A549 (cell line): ENCODE measurements around the gene NEK4. TPM values are rescaled to one million over a fixed set of nuclear protein-coding genes. Genes with fewer than 3 reads are reported as not detected.

Experiments used
- ATAC-seq, 2 experiments: fragments of 200-7000 bp in 1 of 2; fragments of >200 bp in 1 of 2; cut with Nextera tagmentation in 1 of 2; cut with Tn5 transposase in 1 of 2; 3 replicates each; pipeline versions ENCODE4 v1.8.0 to v1.9.1; 2018 to 2020; ENCODE audit warnings: mild to moderate bottlenecking in 1 of 2, moderate library complexity in 1 of 2
- CTCF ChIA-PET: fragments of 300-600 bp; sonication (Branson Sonifier 250); formaldehyde crosslinking; extraction: SDS; loops from one replicate; lab custom pipeline; 2021; ENCODE audit warnings: antibody characterized with exemption, inconsistent platforms; lab: Yijun Ruan, JAX
- POLR2A ChIA-PET: fragments of 350-600 bp; formaldehyde crosslinking; extraction: SDS; loops from one replicate; lab custom pipeline; 2021; ENCODE audit warnings: antibody characterized with exemption, inconsistent platforms; lab: Yijun Ruan, JAX
- DNase-seq, 2 experiments: peaks; one replicate each; pipeline versions ENCODE4 v3.0.0 to v3.0.0-alpha.2; 2011 to 2016; ENCODE audit warnings: low read depth in 1 of 2, low spot score in 1 of 2
- FAIRE-seq: peaks from 2 replicates; lab custom pipeline; 2011; peaks lifted over from hg19 to GRCh38; lab: Jason Lieb, UNC
- H3K27ac ChIP-seq, 2 experiments: fragments of >200 bp; sonication (Bioruptor Twin); formaldehyde crosslinking; 3 replicates each; pipeline ENCODE4 v1.5.1; 2016 to 2017
- H3K4me1 ChIP-seq: fragments of >200 bp; sonication (Bioruptor Twin); formaldehyde crosslinking; 3 replicates; pipeline ENCODE4 v1.6.1; 2016
- H3K4me2 ChIP-seq: fragments of >200 bp; sonication (Bioruptor Twin); formaldehyde crosslinking; 3 replicates; pipeline ENCODE4 v1.6.1; 2016
- H3K4me3 ChIP-seq: fragments of >200 bp; sonication (Bioruptor Twin); formaldehyde crosslinking; 3 replicates; pipeline ENCODE4 v1.5.1; 2016
- H3K9me3 ChIP-seq: fragments of >200 bp; sonication (Bioruptor Twin); formaldehyde crosslinking; 3 replicates; pipeline ENCODE4 v1.6.1; 2016
- CBX8 ChIP-seq: fragments of 200-600 bp; sonication (generic); IDR thresholded peaks from 2 replicates; pipeline ENCODE4 v1.6.1; 2016
- FOSB ChIP-seq: fragments of 250-450 bp; sonication (Bioruptor Pico); IDR thresholded peaks from 2 replicates; pipeline ENCODE4 v1.5.0; 2020; ENCODE audit warnings: mild to moderate bottlenecking, moderate library complexity
- FOSL2 ChIP-seq, 2 experiments: fragments of 450-650 bp in 1 of 2; fragments of >200 bp in 1 of 2; sonication (Bioruptor Twin) in 1 of 2; formaldehyde crosslinking; IDR thresholded peaks; 2 replicates each; pipeline versions ENCODE4 v1.5.0 to v1.6.1; 2016 to 2020; ENCODE audit warnings: mild to moderate bottlenecking in 1 of 2, moderate library complexity in 1 of 2
- GATA3 ChIP-seq: IDR thresholded peaks from 2 replicates; pipeline ENCODE4 v1.6.1; 2012; ENCODE audit warnings: borderline replicate concordance
- HDAC2 ChIP-seq: fragments of 200-600 bp; sonication (generic); IDR thresholded peaks from 2 replicates; pipeline ENCODE4 v1.6.1; 2016
- HEYL ChIP-seq: fragments of 250-450 bp; sonication (Bioruptor Pico); IDR thresholded peaks from 2 replicates; pipeline ENCODE4 v1.8.0; 2021; ENCODE audit warnings: mild to moderate bottlenecking, moderate library complexity
- HOXB13 ChIP-seq: fragments of 250-450 bp; sonication (Bioruptor Pico); IDR thresholded peaks from 2 replicates; pipeline ENCODE4 v1.5.0; 2020; ENCODE audit warnings: low read depth, mild to moderate bottlenecking, moderate library complexity
- KDM1A ChIP-seq: fragments of 200-600 bp; sonication (generic); IDR thresholded peaks from 2 replicates; pipeline ENCODE4 v1.6.1; 2016; ENCODE audit warnings: low read depth, mild to moderate bottlenecking
- MAFK ChIP-seq: fragments of 450-650 bp; IDR thresholded peaks from 2 replicates; pipeline ENCODE4 v1.6.1; 2014; ENCODE audit not compliant: partially characterized antibody
- NPAS2 ChIP-seq: fragments of 250-450 bp; sonication (Bioruptor Pico); IDR thresholded peaks from 2 replicates; pipeline ENCODE4 v1.8.0; 2022; ENCODE audit warnings: mild to moderate bottlenecking, moderate library complexity, borderline replicate concordance
- RCOR1 ChIP-seq: fragments of 150-350 bp; IDR thresholded peaks from 2 replicates; pipeline ENCODE4 v1.6.1; 2014; ENCODE audit warnings: antibody characterized with exemption, low read length, low read depth
- RNF2 ChIP-seq: fragments of 200-600 bp; sonication (generic); IDR thresholded peaks from 2 replicates; pipeline ENCODE4 v1.6.1; 2016; ENCODE audit warnings: low read depth, mild to moderate bottlenecking, antibody characterized with exemption, moderate library complexity, borderline replicate concordance
- WGBS: methylation state at CpG from one replicate; pipeline ENCODE4 v1.1.6; 2017; ENCODE audit errors: missing lambda C conversion rate; 5-methylcytosine and 5-hydroxymethylcytosine counted together
- polyA plus RNA-seq, 4 experiments: library from polyadenylated mRNA; depleted of rRNA in 3 of 4; stranded (reverse); fragments of >200 nt; fragmentation: RNase III in 1 of 4; extraction: RNeasy Plus Mini Kit Qiagen cat#74134 plus additional on column Dnase treatment in 1 of 4; gene quantifications; 2 replicates in 3 of 4; 3 replicates in 1 of 4; pipeline ENCODE4 v1.2.3, GENCODE V29; 2011 to 2017
- TF ChIP-seq, protein P1 (sequence below): fragments of >200 bp; sonication (Bioruptor Twin); formaldehyde crosslinking; IDR thresholded peaks from 3 replicates; pipeline ENCODE4 v1.5.1; 2016
- TF ChIP-seq, protein P2 (sequence below): IDR thresholded peaks from 2 replicates; pipeline ENCODE4 v1.6.1; 2012
- TF ChIP-seq, protein P3 (sequence below): fragments of 450-650 bp; IDR thresholded peaks from 2 replicates; pipeline ENCODE4 v1.6.1; 2014; ENCODE audit warnings: antibody characterized with exemption
- TF ChIP-seq, protein P4 (sequence below): fragments of 150-350 bp; IDR thresholded peaks from 2 replicates; pipeline ENCODE4 v1.6.1; 2014; ENCODE audit warnings: low read depth, mild to moderate bottlenecking, low read length

Gene NEK4
- polyA plus RNA-seq, 2 of the 4 experiments (the other 2 are of a cell fraction): 12.1 to 19.4 TPM

DNA sequence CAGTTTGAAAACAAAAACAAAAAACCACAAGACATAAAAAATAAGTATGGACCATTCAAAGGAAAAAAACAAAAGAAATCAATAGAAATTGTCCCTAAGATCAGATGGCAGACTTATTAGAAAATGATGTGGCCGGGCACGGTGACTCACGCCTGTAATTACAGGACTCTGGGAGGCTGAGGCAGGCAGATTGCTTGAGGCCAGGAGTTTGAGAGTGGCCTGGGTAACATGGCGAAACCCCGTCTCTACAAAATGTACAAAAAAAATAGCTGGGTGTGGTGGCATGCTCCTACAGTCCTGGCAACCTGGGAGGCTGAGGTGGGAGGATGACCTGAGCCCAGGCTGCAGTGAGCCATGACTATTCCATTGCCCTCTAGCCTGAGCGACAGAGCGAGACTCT is 48.2 kb downstream of the NEK4 start:
- no peak overlapping the region for H3K4me3 ChIP-seq
- POLR2A ChIA-PET: no interaction called here
- WGBS: 93% methylated on average over 7 of the region's 7 CpGs
- no peaks in the 10 kb centered on the region for H3K4me1 ChIP-seq
- CTCF ChIA-PET: no interaction called here
- no peaks in the 10 kb centered on the region for H3K9me3 ChIP-seq
- no peak for DNase-seq
- no peak overlapping the region for H3K27ac ChIP-seq
- no peak for FAIRE-seq
- no peak overlapping the region for H3K4me2 ChIP-seq
- TF ChIP-seq NPAS2 (CRISPR knock-in tag) (no peak), HDAC2 (no peak)
- TF ChIP-seq, protein P1, sequence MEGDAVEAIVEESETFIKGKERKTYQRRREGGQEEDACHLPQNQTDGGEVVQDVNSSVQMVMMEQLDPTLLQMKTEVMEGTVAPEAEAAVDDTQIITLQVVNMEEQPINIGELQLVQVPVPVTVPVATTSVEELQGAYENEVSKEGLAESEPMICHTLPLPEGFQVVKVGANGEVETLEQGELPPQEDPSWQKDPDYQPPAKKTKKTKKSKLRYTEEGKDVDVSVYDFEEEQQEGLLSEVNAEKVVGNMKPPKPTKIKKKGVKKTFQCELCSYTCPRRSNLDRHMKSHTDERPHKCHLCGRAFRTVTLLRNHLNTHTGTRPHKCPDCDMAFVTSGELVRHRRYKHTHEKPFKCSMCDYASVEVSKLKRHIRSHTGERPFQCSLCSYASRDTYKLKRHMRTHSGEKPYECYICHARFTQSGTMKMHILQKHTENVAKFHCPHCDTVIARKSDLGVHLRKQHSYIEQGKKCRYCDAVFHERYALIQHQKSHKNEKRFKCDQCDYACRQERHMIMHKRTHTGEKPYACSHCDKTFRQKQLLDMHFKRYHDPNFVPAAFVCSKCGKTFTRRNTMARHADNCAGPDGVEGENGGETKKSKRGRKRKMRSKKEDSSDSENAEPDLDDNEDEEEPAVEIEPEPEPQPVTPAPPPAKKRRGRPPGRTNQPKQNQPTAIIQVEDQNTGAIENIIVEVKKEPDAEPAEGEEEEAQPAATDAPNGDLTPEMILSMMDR: no peak
- ATAC-seq: no peak

DNA sequence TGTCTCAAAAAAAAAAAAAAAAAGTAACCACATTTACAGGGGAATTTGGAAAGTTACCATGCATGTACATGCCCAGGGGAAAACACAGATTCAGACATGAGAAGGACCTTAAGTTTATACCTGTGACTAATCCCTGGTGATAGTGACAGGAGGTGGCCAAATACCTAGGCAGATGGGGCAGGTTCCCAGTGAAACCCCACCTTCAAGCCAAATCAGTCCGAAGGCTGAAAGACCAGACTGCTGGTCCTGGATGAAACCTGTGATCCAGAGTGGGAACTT is 49.1 kb downstream of the NEK4 start:
- 100% methylated on average over 1 of the region's 1 CpG for WGBS

DNA sequence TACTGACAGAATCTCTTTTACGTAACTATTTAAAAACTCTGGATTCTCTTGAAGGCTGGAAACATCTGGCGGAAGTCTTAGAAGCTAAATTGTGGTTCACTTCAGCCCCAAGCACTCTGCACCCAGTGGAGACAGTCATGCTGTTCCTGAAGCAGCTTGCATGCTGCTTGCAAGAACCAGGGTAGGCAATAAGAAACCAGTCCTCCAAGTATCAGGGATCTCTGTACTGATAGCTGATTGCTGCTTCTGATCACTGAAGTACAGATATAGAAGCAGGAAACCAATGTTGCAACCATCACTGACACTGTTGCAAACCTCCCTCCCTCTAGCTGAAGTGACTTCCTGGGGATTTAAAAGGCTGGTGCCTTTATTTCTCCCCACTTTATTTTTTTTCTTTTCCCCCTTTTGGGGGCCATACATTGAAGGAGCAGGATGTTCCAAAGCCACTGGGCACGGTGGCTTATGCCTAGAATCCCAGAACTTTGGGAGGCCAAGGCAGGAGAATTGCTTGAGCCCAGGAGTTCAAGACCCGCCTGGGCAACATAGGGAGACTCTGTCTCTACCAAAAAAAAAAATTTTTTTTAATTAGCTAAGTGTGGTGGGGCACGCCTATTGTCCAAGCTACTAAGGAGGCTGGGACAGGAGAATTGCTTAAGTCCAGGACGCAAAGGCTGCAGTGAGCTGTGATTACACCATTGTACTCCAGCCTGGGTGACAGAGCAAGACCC is 49.6 kb downstream of the NEK4 start:
- DNase-seq: no peak
- FAIRE-seq: no peak
- POLR2A ChIA-PET: interaction anchor here (0.7 kb wide), 1 partner anchor 9 kb away, joined by 4 read pairs; no protein-coding TSS in a partner anchor
- no peak for ATAC-seq
- Histone ChIP-seq H3K4me1 (no peaks in the 10 kb centered on the region), H3K4me2 (no peak overlapping the region), H3K27ac (no peak overlapping the region), H3K4me3 (no peak overlapping the region), H3K9me3 (no peaks in the 10 kb centered on the region)
- WGBS: 89% methylated on average over 6 of the region's 6 CpGs
- TF ChIP-seq FOSL2 (IDR thresholded peaks at IDR 0.05) (no peak), FOSL2 (CRISPR knock-in tag; IDR thresholded peaks at IDR 0.05) (no peak)
- CTCF ChIA-PET: no interaction called here

More for the DNA sequence above, 49.1 kb downstream of the NEK4 start:
- H3K4me2 ChIP-seq: no peak overlapping the region
- no peaks in the 10 kb centered on the region for H3K9me3 ChIP-seq
- ATAC-seq: no peak
- H3K27ac ChIP-seq: no peak overlapping the region
- no peaks in the 10 kb centered on the region for H3K4me1 ChIP-seq
- CTCF ChIA-PET: no interaction called here
- DNase-seq: no peak
- no peak for TF ChIP-seq RNF2
- TF ChIP-seq, protein P2, sequence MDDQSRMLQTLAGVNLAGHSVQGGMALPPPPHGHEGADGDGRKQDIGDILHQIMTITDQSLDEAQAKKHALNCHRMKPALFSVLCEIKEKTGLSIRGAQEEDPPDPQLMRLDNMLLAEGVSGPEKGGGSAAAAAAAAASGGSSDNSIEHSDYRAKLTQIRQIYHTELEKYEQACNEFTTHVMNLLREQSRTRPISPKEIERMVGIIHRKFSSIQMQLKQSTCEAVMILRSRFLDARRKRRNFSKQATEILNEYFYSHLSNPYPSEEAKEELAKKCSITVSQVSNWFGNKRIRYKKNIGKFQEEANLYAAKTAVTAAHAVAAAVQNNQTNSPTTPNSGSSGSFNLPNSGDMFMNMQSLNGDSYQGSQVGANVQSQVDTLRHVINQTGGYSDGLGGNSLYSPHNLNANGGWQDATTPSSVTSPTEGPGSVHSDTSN: no peak
- TF ChIP-seq, protein P3, sequence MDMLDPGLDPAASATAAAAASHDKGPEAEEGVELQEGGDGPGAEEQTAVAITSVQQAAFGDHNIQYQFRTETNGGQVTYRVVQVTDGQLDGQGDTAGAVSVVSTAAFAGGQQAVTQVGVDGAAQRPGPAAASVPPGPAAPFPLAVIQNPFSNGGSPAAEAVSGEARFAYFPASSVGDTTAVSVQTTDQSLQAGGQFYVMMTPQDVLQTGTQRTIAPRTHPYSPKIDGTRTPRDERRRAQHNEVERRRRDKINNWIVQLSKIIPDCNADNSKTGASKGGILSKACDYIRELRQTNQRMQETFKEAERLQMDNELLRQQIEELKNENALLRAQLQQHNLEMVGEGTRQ: no peak
- TF ChIP-seq FOSB (CRISPR knock-in tag): no peak
- TF ChIP-seq MAFK: no peak
- no peak for TF ChIP-seq KDM1A
- TF ChIP-seq HOXB13: no peak
- TF ChIP-seq RCOR1: no peak
- no peak for FAIRE-seq
- POLR2A ChIA-PET: no interaction called here
- H3K4me3 ChIP-seq: no peak overlapping the region

DNA sequence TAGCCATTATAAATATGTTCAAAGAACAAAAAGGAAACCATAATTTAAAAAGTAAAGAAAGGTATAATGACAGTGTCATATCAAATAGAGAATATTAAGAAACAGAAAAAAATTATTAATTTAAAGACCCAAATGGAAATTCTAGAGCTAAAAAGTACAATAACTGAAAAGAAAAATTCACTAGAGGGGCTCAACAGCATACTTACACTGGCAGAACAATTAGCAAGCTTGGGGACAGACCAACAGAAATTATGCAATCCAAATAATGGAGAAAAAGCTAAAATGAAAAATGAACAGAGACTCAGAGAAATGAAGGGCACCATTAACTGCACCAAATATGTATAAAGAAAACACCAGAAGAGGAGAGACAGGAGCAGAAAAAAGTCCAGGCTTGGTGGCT is 51.1 kb downstream of the NEK4 start:
- DNase-seq: no peak
- H3K27ac ChIP-seq: no peak overlapping the region
- no peak overlapping the region for H3K4me2 ChIP-seq
- CTCF ChIA-PET: no interaction called here
- ATAC-seq: no peak
- no peaks in the 10 kb centered on the region for H3K4me1 ChIP-seq
- FAIRE-seq: no peak
- H3K4me3 ChIP-seq: no peak overlapping the region
- TF ChIP-seq, protein P4, sequence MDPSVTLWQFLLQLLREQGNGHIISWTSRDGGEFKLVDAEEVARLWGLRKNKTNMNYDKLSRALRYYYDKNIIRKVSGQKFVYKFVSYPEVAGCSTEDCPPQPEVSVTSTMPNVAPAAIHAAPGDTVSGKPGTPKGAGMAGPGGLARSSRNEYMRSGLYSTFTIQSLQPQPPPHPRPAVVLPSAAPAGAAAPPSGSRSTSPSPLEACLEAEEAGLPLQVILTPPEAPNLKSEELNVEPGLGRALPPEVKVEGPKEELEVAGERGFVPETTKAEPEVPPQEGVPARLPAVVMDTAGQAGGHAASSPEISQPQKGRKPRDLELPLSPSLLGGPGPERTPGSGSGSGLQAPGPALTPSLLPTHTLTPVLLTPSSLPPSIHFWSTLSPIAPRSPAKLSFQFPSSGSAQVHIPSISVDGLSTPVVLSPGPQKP: no peak
- no peak for TF ChIP-seq GATA3
- TF ChIP-seq HEYL: no peak
- TF ChIP-seq CBX8: no peak
- POLR2A ChIA-PET: interaction anchor here (1.1 kb wide), 1 partner anchor 14 kb away, joined by 3 read pairs; the partner anchor contains the start of genes GLT8D1 and SPCS1
- H3K9me3 ChIP-seq: no peaks in the 10 kb centered on the region
